ENCODE measurements around the gene EIF3K. TPM values are rescaled to one million over a fixed set of nuclear protein-coding genes. Genes with fewer than 3 reads are reported as not detected.

The EIF3K gene
- total and polyA plus RNA-seq, 10 of the 15 experiments (the other 5 are each of a cell fraction or from before 2014, with no cell fraction given): 330 to 927 (median 436) TPM

DNA sequence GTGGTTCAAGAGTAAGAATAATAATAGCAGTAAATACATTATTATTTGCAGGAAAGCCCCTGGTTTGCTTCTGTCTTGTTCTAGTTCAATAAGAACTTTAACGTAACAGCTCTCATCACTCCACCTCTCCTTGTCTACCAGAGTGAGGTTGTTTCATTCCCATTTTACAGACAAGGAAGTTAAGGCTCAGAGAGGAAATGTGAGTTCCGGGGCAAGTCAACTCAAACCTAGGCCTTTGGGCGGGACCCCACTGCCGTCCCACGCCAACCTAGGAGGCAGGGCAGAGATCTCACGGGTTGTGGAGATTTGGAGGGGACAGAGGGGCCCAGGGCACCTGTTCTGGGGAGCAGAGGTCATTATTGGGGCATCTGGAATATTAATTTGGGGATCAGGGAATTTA lies 2.7 kb upstream of the EIF3K start (continued):
- TF ChIP-seq ZNF217 (IDR thresholded peaks at IDR 0.05) (peak; percentile 92), ZNF207 (IDR thresholded peaks at IDR 0.05; ENCODE audit: borderline replicate concordance) (0 out of 2 replicates have a peak, but pooled peaks have one; percentile 43), POU2F2 (IDR thresholded peaks at IDR 0.05; ENCODE audit: borderline replicate concordance, low read depth, low read length) (no peak)

DNA sequence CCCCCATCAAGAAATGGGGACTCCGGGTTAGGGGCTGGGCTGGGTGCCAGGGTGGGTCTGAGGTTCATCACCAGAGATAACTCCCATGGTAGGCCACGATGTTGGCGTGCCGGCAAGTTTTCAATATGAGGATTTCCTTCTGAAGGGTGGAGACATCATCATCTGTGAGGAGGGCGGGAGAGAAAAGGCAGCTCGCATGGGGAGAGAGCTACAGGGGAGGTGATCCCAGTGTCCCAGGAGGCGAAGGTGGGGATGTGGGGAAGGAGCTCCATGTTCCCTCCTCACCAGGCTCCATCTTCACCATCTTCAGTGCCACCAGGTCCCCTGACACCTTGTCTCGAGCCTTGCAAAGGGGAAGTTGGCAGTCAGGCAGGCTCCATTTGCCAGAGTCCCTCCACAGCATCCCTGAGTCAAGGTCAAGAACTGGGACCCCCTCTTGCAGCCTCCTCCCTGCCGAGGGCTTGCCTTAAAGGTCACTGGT lies 1.7 kb upstream of the EIF3K start:
- FAIRE-seq: no peak
- TF ChIP-seq, protein P1, sequence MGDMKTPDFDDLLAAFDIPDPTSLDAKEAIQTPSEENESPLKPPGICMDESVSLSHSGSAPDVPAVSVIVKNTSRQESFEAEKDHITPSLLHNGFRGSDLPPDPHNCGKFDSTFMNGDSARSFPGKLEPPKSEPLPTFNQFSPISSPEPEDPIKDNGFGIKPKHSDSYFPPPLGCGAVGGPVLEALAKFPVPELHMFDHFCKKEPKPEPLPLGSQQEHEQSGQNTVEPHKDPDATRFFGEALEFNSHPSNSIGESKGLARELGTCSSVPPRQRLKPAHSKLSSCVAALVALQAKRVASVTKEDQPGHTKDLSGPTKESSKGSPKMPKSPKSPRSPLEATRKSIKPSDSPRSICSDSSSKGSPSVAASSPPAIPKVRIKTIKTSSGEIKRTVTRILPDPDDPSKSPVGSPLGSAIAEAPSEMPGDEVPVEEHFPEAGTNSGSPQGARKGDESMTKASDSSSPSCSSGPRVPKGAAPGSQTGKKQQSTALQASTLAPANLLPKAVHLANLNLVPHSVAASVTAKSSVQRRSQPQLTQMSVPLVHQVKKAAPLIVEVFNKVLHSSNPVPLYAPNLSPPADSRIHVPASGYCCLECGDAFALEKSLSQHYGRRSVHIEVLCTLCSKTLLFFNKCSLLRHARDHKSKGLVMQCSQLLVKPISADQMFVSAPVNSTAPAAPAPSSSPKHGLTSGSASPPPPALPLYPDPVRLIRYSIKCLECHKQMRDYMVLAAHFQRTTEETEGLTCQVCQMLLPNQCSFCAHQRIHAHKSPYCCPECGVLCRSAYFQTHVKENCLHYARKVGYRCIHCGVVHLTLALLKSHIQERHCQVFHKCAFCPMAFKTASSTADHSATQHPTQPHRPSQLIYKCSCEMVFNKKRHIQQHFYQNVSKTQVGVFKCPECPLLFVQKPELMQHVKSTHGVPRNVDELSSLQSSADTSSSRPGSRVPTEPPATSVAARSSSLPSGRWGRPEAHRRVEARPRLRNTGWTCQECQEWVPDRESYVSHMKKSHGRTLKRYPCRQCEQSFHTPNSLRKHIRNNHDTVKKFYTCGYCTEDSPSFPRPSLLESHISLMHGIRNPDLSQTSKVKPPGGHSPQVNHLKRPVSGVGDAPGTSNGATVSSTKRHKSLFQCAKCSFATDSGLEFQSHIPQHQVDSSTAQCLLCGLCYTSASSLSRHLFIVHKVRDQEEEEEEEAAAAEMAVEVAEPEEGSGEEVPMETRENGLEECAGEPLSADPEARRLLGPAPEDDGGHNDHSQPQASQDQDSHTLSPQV (IDR thresholded peaks at IDR 0.05): no peak
- TF ChIP-seq SPI1 (IDR thresholded peaks at IDR 0.05; ENCODE audit: borderline replicate concordance, insufficient read depth, low read depth, low read length): peak; percentile 45
- peak overlapping the region; percentile 84 for H3K4me3 ChIP-seq
- H3K4me1 ChIP-seq (ENCODE audit: control insufficient read depth, insufficient read depth, low read length): peaks cover 12% of the 10 kb centered on the region
- no peaks in the 10 kb centered on the region for H4K20me1 ChIP-seq (ENCODE audit: control insufficient read depth, insufficient read depth)
- CTCF ChIA-PET: interaction anchor here (0.5 to 6.5 kb wide), 14 partner anchors 10 to 313 kb away, joined by 3 to 74 read pairs (median 6); partner anchors contain the start of genes ACTN4, MRPS12 and SARS2
- ATAC-seq: peak; percentile 12
- in situ Hi-C loops (cut with MboI) (loop anchor here (5.0 kb wide), 1 partner anchor 55 kb away; no protein-coding TSS in a partner anchor), intact Hi-C loops (cut with micrococcal nuclease; ENCODE audit: unreplicated experiment) (no loop called here)
- peak; percentile 9 for DNase-seq (ENCODE audit: low read depth, low spot score)
- SMC1A ChIA-PET (ENCODE audit: uncharacterized antibody, unreplicated experiment): interaction anchor here (0.8 to 7.0 kb wide), 13 partner anchors 17 to 313 kb away, joined by 3 to 85 read pairs (median 4); partner anchors contain the start of genes ACTN4, MRPS12 and SARS2
- H3K27me3 ChIP-seq (replicated peaks in 1 of 2; ENCODE audit: control insufficient read depth in 2 of 2, insufficient read depth in 2 of 2, low read length in 1 of 2): no peaks in the 10 kb centered on the region
- peak overlapping the region; percentile 92 for H3K9ac ChIP-seq (ENCODE audit: control insufficient read depth, insufficient read depth, low read length)
- POLR2A ChIA-PET: interaction anchor here (0.5 to 6.2 kb wide), 19 partner anchors 12 to 356 kb away, joined by 3 to 135 read pairs (median 5); partner anchors contain the start of genes ACTN4, ECH1, FAM98C and MRPS12
- peaks cover 51% of the 10 kb centered on the region for H3K79me2 ChIP-seq (ENCODE audit: control insufficient read depth, insufficient read depth, low read length)
- H3K4me2 ChIP-seq (ENCODE audit: control insufficient read depth, insufficient read depth): peak overlapping the region; percentile 85
- no peaks in the 10 kb centered on the region for H3K9me3 ChIP-seq (replicated peaks; ENCODE audit: control insufficient read depth, insufficient read depth, low read length)
- peak overlapping the region; percentile 98 for H3K27ac ChIP-seq (ENCODE audit: control insufficient read depth, insufficient read depth)
- RAD21 ChIA-PET (ENCODE audit: unreplicated experiment): interaction anchor here (1.0 to 5.6 kb wide), 12 partner anchors 17 to 313 kb away, joined by 3 to 135 read pairs (median 13); partner anchors contain the start of genes ACTN4, FAM98C, MRPS12 and RINL
- peaks cover 16% of the 10 kb centered on the region in 2 experiments for H3K36me3 ChIP-seq (ENCODE audit: control insufficient read depth in 2 of 2, insufficient read depth in 2 of 2, low read length in 1 of 2)
- no TSS peak for BruUV-seq (replicated peaks)
- peak overlapping the region; percentile 61 for H2AFZ ChIP-seq (ENCODE audit: control insufficient read depth, low read depth, low read length)
- under 1% methylated on average over 9 of the region's 9 CpGs for WGBS (ENCODE audit: insufficient coverage, insufficient replicate concordance, low lambda C conversion rate, missing lambda C conversion rate)

All from GM12878 (cell line).